Stimulated activated CD8-positive, alpha-beta memory T cell treated with anti-CD3 and anti-CD28 coated beads, Interleukin-15, amount 100 ng/mL, for 1 hour (primary cell): ENCODE results near the gene ADGRV1.

Experiments
- DNase-seq: peaks from one replicate; pipeline ENCODE4 v3.0.0-alpha.2; 2020; ENCODE audit warnings: low read depth

ADGRV1 gene

DNA sequence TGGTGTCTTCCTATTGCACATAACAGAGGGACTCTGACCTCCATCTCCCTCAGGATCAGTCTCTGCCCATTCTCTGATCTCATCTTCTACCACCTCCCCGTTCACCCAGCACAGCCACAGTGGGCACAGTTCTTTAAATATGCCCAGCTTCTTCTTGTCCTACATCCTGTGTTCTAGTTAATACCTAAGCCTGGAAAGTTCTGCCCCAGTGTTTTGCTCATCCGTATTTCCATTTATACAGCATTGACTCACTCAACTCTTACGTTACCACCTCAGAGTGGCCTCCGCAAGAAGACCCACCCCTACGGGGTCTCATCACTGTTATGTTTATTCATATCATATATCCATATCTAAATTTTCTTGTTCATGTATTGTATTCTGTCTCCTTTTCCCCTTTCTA lies 315.5 kb downstream of the ADGRV1 start:
- DNase-seq: no peak

DNA sequence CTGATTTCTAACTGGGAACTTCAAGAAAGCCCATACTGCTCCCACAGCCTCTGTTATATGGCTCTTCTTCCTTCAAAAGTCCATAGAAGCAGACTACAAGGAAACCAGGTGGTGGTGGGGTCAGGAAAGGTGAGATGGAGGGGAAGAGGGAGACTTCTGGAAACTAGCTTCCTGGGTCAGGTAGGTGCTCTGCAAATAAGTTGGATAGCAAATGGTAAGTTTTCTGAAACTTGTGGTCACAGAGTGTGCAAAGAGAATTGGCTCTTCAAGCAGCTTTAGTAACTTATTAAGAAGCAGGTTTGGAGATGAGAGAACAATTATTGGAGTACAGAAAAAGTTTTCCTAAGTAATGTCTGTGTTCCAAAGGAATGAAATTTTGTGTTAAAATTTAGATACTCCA lies 316.9 kb downstream of the ADGRV1 start:
- DNase-seq: no peak

DNA sequence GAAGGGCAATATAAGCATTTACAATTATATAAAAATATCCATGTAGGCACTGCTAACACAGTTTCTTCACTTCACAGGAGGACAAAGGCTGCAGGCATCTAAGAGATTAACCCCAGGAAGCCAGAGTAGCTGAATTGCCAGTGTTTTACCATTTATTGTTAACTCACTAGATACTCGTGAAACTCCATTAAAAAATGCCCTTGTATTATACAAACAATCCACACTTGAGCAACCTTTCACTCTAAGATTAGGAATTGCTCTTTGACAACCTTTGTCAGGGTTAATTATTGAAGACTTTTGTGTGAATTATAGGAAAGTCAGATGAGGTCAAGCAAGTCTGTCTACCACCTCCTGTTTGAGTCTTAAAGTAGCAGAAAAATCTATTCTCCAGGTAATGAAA lies 317.8 kb downstream of the ADGRV1 start:
- no peak for DNase-seq

- no peak for DNase-seq
Observed at GRCh38 chr5:90877049-90877448, 318.5 kb downstream of the ADGRV1 start.

DNA sequence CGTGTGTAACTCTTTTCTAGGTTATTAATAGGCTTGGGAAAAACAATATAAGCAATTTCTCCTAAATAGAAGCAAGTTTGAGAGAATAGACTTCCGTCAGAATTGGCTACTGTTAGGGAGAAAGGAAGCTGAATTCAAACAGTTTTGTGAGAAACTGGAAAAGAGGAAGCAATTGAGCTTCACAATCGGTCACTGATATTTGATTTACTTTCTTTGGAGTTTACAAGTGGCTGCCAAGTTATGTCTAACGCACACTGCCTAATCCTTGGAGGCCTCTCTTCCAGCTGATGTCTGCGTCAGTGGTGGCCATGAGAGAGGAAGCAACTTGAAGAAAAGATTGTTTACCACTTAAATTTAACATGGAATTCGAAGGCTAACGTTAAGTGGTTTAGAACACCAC lies 319.5 kb downstream of the ADGRV1 start:
- DNase-seq: no peak

GRCh38 chr5:90878549-90879196 lies 320.1 kb downstream of the ADGRV1 start:
- no peak for DNase-seq

DNA sequence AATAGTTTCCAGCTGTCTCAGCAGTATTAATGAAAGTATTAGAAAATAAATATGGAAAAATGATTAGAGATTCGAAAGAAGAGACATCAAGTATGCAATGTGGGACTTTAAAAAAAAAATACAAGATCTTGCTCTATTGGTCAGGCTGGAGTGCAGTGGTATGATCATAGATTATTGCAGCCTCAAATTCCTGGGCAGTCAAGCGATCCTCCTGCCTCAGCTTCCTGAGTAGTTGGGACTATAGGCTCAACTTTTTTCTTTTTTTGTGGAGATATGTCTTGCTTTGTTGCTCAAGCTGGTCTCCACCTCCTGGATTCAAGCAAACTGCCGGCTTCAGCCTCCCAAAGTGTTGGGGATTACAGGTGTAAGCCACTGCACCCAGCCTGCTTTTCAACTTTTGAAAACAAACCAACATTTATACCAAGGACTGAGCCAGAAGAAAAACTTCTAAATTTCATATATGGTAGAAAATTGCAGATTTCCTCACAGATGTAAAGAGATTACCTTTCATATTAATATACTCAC lies 323.1 kb downstream of the ADGRV1 start:
- DNase-seq: no peak

DNA sequence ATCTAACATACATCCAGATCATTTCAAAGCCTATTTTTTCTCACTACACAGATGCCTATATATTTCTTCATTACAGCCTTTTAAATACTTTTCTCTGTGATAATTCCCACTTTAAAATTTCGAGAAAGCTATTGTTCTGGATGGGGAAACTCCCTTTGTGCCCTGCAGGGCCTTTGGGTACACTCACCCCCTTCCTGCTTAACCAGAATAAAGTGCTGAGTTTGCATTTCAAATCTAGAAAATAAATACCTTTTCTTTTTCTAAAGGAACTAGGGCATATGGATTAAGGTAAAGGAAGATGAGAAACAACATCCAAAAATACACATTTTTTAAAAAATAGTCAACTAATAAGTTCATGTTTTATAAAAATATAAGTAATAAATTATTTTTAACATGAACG lies 323.9 kb downstream of the ADGRV1 start:
- DNase-seq: no peak

DNA sequence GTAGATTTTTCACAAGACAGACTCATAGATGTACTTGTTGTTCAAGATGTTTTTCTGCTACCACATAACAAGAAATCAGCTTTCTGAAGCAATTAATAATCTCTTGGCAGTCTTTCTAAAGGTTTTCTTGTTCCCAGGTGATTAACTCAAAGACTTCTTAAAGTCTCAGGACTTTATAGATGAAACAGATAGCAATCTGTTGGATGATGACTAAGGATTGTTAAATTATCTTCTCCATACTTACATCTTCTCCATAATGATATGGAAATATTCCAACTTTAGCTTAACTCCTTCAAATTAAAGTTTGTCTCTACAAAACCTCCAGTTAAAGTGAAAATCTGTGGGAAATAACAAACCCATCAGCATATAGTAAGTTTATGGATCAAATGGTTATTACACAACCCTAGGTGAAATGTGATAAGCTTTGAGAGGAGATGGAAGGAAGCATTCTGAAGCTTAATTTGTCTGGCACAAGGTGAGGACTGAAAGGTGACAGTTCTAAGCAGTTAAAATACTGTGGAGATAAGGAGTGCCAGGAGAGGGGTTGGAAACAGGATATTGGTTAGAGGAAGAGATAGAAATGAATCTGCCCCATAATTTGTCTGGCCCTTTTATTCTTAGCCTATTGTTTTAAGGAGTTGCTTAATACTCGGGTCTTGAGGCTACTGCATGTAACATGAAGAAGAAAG lies 326.7 kb downstream of the ADGRV1 start:
- DNase-seq: no peak

DNA sequence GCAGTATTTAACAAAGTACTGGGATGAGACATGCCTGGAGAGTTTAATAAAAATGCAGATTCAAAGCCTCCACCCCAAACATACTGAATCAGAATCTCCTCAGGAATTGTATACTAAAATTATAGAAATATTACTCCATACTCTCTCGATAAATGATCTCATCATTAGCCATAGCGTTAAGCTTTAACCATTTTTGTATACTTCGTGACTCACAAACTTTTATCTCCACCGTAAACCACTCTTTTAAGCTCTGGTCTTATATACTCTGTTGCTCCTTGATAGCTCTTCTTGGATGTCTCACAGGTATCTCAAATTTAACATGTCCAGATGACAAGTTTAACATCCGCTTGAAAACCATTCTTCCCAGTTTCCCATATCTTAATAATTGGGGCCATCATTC lies 327.8 kb downstream of the ADGRV1 start:
- no peak for DNase-seq

GRCh38 chr5:90888511-90889324 lies 330.1 kb downstream of the ADGRV1 start:
- DNase-seq: no peak

GRCh38 chr5:90889325-90889600 lies 330.7 kb downstream of the ADGRV1 start:
- no peak for DNase-seq

DNA sequence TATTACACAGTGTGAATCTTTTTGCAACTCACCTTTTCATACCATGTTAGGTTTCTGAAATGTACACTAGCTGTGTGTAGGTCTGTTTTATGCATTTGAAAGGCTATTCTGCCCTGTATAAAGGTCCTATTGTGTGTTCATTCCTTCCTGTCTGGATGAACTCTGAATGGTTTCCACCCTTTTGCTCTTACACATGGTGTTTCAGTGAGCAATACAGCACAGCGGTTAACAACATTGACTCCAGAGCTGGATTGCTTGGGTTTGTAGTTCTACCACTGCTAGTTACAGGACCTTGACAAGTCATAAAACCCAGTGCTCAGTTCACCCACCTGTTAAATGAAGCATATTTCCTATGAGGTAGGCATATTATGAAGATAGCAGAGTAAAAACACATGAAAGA lies 331.6 kb downstream of the ADGRV1 start:
- DNase-seq: no peak

DNA sequence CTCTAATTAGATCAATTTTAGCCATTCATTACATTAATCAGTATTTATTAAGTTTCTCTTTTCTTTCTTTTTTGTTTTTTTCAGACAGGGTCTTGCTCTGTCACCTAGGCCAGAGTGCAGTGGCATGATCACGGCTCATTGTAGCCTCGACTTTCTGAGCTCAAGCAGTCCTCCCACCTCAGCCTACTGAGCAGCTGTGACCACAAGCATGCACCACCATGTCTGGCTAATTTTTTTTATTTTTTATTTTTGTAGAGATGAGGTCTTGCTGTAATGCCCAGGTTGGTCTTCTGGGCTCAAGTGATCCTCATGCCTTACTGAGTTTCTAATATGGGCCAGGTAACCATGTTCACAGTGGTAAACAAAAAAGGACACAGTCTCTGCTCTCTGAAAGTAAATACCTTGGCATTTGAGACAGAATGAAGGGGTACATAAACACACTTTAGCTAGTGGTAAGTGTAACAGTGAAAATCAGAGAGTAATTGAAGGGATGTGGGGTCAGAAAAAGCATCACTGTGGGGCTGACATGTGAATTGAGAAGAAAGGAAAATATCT lies 336.3 kb downstream of the ADGRV1 start:
- no peak for DNase-seq

- no peak for DNase-seq
Observed at GRCh38 chr5:90897618-90898017, 339.0 kb downstream of the ADGRV1 start.

DNA sequence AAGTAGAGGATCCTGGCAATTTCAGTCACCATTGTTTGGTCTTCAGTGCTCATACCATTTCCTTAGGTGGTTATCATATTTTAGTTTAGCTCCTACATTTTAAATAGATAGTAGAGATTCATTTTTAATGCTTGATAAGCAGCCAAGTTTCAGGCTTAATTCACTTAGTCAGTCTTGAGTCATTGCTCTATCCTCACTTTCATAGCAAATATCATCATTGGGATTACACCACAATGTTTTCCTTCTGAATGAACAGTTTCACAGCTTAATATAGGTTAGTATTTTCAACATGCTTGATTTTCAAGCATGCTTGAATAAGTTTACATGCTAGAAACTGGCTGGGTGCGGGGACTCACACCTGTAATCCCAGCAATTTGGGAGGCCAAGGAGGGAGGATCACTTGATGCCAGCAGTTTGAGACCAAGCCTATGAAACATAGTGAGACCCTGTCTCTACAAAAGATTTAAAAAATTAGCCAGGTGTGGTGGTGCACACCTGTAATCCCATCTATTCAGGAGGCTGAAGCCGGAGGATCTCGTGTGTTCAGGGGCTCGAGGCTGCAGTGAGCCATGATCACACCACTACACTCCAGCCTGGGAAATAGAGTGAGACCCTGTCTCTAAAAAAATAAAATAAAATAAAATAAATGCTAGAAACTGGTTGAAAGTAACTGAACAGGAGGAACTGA lies 339.9 kb downstream of the ADGRV1 start:
- no peak for DNase-seq

DNA sequence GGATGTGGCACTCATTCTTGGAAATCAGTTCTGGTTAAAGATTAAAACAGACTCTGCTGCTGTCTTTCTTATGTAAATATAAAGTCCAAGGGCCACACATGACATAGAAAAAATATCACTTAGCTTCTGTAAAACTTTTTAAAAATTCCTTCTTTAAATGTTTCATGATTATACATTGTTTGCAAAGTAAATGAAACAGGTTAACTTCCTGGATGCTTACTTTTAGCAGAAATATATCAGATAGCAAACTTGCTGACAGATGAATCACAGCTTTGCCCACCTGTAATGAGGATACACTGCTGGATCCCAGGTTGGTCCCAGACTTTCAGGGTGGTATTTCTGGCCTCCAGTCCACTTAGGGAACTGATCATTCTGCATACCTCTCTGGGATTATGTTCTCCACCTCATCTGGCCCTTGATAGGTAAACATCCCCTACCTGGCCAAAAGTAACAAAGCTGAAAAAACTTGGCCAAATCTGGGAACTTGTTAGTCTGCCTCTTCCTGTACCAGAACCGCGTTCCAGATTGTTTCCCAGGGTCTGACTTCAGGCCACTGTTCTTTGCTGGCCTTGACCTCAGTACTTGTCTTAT lies 340.5 kb downstream of the ADGRV1 start:
- DNase-seq: no peak

DNA sequence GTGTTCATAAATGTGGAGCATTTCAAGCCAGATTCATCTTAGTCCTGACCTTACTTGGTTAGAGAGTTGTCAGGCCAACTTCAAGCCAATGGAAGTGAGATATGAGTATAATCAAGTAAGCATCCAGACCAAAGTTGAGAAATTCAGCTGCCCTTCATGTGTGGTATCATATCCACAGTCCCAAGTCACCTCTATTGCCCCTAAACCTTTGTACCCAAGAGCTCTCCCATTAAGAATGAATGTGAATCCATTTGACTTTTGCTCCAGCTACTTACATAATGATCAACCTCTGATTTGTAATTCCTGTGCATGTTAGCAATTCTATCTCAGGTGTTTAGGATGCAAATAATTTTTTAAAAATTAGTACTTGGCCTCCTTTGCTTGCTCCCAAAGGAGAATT lies 342.7 kb downstream of the ADGRV1 start:
- no peak for DNase-seq

DNA sequence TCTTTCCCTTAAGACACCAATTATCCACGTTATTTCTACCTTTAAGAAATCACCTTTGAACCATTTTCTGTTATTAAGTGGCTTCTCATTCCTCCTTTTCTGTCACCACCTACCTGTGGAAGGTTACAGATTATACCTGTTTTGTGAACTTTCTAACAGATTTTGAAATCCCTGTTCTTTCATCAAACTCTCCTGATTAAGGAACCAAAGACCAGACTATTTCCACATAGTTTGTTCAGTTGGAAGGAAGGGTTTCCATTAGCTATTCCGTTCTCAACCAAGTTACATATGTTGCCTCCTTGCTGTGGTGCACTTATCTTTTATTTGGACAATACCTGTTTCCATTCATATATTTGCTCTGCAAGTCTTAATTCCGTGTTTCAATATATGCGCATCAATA lies 343.6 kb downstream of the ADGRV1 start:
- no peak for DNase-seq

DNA sequence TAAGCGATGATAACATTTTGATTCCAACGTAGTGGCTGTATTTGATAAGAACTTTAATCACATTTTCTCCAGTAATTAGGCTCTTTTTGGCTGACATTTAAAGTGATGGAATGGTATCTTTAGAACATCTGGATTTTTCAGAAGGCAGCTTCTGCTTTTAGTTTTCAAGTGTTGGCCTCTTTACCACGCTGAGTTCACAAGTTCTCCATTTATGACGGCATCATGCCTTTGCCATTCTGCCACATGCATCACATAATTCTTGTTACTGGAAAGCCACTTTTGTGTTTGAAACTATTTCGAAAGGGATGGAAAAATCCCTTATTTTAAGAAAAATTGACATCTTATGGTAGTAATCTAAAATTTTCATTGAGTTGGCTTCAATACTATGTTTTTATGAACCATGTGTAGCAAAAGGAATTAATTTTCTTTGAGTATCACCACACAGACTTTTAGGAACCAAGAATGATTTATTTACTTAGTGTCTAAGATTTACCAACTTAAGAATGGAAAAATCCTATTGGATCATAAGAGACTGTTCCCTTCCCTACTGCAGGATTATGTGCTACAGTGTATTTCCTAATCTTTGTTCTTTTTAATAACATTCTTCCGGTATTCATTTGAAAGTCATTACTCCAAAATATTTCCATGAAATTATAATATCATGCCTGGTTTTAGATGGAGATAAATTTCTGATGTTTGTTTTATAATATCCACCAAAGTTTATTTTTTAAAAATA lies 344.2 kb downstream of the ADGRV1 start:
- no peak for DNase-seq

DNA sequence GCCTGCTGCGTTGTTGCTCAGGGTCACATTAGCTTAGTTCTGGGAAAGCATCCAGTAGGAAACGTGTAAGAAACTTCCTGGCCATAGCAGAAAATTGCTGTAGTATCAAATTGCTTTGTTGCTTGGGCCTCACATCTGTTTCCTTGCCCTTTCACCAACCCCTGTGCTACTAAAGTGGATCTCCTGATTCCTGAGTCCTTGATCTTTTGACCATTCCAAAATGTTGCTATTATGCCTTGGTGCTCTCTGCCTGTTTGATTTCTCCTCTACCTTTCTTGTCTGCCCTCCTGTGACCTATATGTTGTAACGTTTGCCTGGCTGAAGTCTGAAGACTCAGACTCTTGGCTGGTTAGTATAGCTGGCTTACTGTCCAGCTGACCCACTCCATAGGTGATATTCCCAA lies 350.5 kb downstream of the ADGRV1 start:
- no peak for DNase-seq
